ENCODE data around the gene CADM4. TPM values are rescaled to one million over a fixed set of nuclear protein-coding genes. Genes with fewer than 3 reads are reported as not detected.
"Not testable (repeated sequence)": the region's sequence is repeated elsewhere in the genome, so short reads cannot be mapped to it uniquely, and the experiment has no call there.

CADM4 gene
- polyA plus RNA-seq, 4 donors = 1.1 to 6.8 (median 4.9) TPM; not detected in 1

DNA sequence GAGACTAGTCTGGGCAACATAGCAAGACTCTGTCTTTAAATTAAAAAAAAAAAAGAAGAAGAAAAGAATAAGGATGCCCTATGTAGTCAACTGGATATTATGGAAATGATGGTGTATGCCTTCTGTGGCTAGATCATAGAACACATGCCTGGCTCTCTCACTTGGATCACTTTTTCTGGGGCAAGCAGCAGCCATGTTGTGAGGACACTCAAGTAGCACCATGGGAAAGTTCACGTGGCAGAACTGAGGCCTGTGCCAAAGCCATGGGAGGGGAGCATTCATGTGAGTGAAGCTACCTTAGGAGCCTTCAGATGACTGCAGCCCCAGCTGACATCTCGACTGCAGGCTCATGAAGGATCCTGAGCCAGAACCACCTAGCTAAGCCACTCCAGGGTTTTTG lies 18.4 kb upstream of the CADM4 start:
- H3K36me3 ChIP-seq (ENCODE audit: control insufficient read depth in 3 of 3, insufficient read depth in 2 of 3, low read depth in 1 of 3, low read length in 3 of 3) = peaks cover 0 to 5% (median 4%) of the 10 kb centered on the region in 3 donors
- H3K27ac ChIP-seq (ENCODE audit: low read depth in 1 of 3, low read length in 2 of 3) = no peak overlapping the region
- 81 to 86% (median 83%) methylated on average over 2 of the region's 2 CpGs for WGBS, 3 donors
- no peak overlapping the region for H3K4me3 ChIP-seq (ENCODE audit: low read depth in 1 of 3, low read length in 3 of 3)
- FAIRE-seq (no peak), DNase-seq (no peak)
- H3K9me3 ChIP-seq (ENCODE audit: control insufficient read depth in 2 of 2, insufficient read depth in 1 of 2, low read depth in 1 of 2, low read length in 1 of 2) = peaks cover 0 to 9% of the 10 kb centered on the region in 2 donors
- H3K27me3 ChIP-seq (ENCODE audit: control insufficient read depth in 3 of 3, insufficient read depth in 3 of 3, low read length in 3 of 3) = no peaks in the 10 kb centered on the region
- no peaks in the 10 kb centered on the region for H3K4me1 ChIP-seq (ENCODE audit: control insufficient read depth in 3 of 3, insufficient read depth in 2 of 3, low read depth in 1 of 3, low read length in 2 of 3)

GRCh38 chr19:43656436-43656835 lies 16.8 kb upstream of the CADM4 start:
- Histone ChIP-seq H3K36me3 (ENCODE audit: control insufficient read depth in 3 of 3, insufficient read depth in 2 of 3, low read depth in 1 of 3, low read length in 3 of 3) (peaks cover 0 to 5% (median 4%) of the 10 kb centered on the region in 3 donors), H3K27me3 (ENCODE audit: control insufficient read depth in 3 of 3, insufficient read depth in 3 of 3, low read length in 3 of 3) (no peaks in the 10 kb centered on the region), H3K27ac (ENCODE audit: low read depth in 1 of 3, low read length in 2 of 3) (no peak overlapping the region), H3K4me3 (ENCODE audit: low read depth in 1 of 3, low read length in 3 of 3) (no peak overlapping the region), H3K9me3 (ENCODE audit: control insufficient read depth in 2 of 2, insufficient read depth in 1 of 2, low read depth in 1 of 2, low read length in 1 of 2) (peaks cover 0 to 9% of the 10 kb centered on the region in 2 donors), H3K4me1 (ENCODE audit: control insufficient read depth in 3 of 3, insufficient read depth in 2 of 3, low read depth in 1 of 3, low read length in 2 of 3) (no peaks in the 10 kb centered on the region)
- DNase-seq = no peak
- WGBS, 3 donors = 87 to 95% (median 93%) methylated on average over 6 of the region's 6 CpGs
- no peak for FAIRE-seq

DNA sequence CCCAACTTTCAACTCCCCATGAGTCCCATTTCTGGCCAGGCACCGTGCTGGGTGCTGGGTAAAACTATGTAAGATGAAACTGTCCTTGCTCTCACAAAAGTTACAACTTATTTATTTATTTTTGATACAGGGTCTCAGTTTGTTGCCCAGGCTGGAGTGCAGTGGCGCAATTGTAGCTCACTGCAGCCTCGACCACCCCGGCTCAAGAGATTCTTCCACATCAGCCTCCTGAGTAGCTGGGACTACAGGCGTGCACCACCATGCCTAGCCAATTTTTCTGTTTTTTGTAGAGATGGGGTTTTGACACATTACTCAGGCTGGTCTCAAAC lies 12.9 kb upstream of the CADM4 start:
- H3K4me3 ChIP-seq (ENCODE audit: low read depth in 1 of 3, low read length in 3 of 3) = no peak overlapping the region
- FAIRE-seq (no peak), DNase-seq (no peak)
- WGBS, 3 donors = 64 to 74% (median 74%) methylated on average over 5 of the region's 5 CpGs
- H3K27ac ChIP-seq (ENCODE audit: low read depth in 1 of 3, low read length in 2 of 3) = no peak overlapping the region
- H3K9me3 ChIP-seq (ENCODE audit: control insufficient read depth in 2 of 2, insufficient read depth in 1 of 2, low read depth in 1 of 2, low read length in 1 of 2) = no peaks in the 10 kb centered on the region
- H3K27me3 ChIP-seq (ENCODE audit: control insufficient read depth in 3 of 3, insufficient read depth in 3 of 3, low read length in 3 of 3) = no peaks in the 10 kb centered on the region
- H3K36me3 ChIP-seq (ENCODE audit: control insufficient read depth in 3 of 3, insufficient read depth in 2 of 3, low read depth in 1 of 3, low read length in 3 of 3) = peaks cover 0 to 9% (median 7%) of the 10 kb centered on the region in 3 donors
- no peaks in the 10 kb centered on the region for H3K4me1 ChIP-seq (ENCODE audit: control insufficient read depth in 3 of 3, insufficient read depth in 2 of 3, low read depth in 1 of 3, low read length in 2 of 3)

- H3K36me3 ChIP-seq (ENCODE audit: control insufficient read depth in 3 of 3, insufficient read depth in 2 of 3, low read depth in 1 of 3, low read length in 3 of 3) = peaks cover 0 to 9% (median 7%) of the 10 kb centered on the region in 3 donors
- no peak overlapping the region for H3K27ac ChIP-seq (ENCODE audit: low read depth in 1 of 3, low read length in 2 of 3)
- WGBS, 3 donors = 58 to 66% (median 60%) methylated on average over 14 of the region's 14 CpGs
- DNase-seq (peak; percentile 82 to 85), FAIRE-seq (no peak)
- no peaks in the 10 kb centered on the region for H3K9me3 ChIP-seq (ENCODE audit: control insufficient read depth in 2 of 2, insufficient read depth in 1 of 2, low read depth in 1 of 2, low read length in 1 of 2)
- H3K4me3 ChIP-seq (ENCODE audit: low read depth in 1 of 3, low read length in 3 of 3) = no peak overlapping the region
- H3K4me1 ChIP-seq (ENCODE audit: control insufficient read depth in 3 of 3, insufficient read depth in 2 of 3, low read depth in 1 of 3, low read length in 2 of 3) = no peaks in the 10 kb centered on the region
- H3K27me3 ChIP-seq (ENCODE audit: control insufficient read depth in 3 of 3, insufficient read depth in 3 of 3, low read length in 3 of 3) = no peaks in the 10 kb centered on the region
Measured at GRCh38 chr19:43651758-43652545, 12.3 kb upstream of the CADM4 start.

DNA sequence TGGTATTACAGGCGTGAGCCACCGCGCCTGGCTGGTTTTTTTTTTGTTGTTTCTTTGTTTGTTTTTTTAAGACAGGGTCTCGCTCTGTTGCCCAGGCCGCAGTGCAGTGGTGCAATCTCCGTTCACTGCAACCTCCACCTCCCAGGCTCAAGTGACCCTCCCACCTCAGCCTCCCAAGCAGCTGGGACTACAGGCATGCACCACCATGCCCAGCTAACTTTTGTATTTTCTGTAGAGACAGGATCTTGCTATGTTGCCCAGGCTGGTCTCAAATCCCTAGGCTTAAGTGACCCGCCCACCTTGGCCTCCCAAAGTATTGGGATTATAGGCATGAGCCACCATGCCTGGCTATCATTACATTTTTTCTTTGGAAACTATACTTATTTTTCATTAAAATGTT lies 10.6 kb upstream of the CADM4 start:
- not testable (repeated sequence) for DNase-seq; H3K9me3 ChIP-seq (ENCODE audit: control insufficient read depth in 2 of 2, insufficient read depth in 1 of 2, low read depth in 1 of 2, low read length in 1 of 2); H3K27ac ChIP-seq (ENCODE audit: low read depth in 1 of 3, low read length in 2 of 3); H3K4me1 ChIP-seq (ENCODE audit: control insufficient read depth in 3 of 3, insufficient read depth in 2 of 3, low read depth in 1 of 3, low read length in 2 of 3); H3K27me3 ChIP-seq (ENCODE audit: control insufficient read depth in 3 of 3, insufficient read depth in 3 of 3, low read length in 3 of 3); FAIRE-seq; H3K36me3 ChIP-seq (ENCODE audit: control insufficient read depth in 3 of 3, insufficient read depth in 2 of 3, low read depth in 1 of 3, low read length in 3 of 3); H3K4me3 ChIP-seq (ENCODE audit: low read depth in 1 of 3, low read length in 3 of 3)
- WGBS, 3 donors = 93 to 99% (median 95%) methylated on average over 7 of the region's 7 CpGs

DNA sequence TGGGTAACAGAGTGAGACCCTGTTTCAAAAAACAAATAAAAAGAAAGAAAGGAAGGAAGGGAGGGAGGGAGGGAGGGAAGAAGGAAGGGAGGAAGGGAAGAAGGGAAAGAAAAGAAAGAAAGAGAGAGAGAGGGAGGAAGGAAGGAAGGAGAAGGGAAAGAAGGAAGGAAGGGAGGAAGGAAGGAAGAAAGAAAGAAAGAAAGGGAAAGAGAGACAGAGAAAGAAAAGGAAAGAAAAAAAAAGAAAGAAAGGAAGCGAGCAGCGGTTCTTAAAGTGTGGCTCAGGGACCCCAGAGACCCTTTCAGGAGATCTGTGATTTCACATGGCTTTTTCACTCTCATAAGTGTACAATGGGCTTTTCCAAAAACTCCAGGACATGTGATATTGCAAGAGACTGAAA lies 9.9 kb upstream of the CADM4 start:
- no peak overlapping the region for H3K4me3 ChIP-seq (ENCODE audit: low read depth in 1 of 3, low read length in 3 of 3)
- 74 to 86% (median 82%) methylated on average over 2 of the region's 2 CpGs for WGBS, 3 donors
- H3K36me3 ChIP-seq (ENCODE audit: control insufficient read depth in 3 of 3, insufficient read depth in 2 of 3, low read depth in 1 of 3, low read length in 3 of 3) = peaks cover 0 to 4% (median 3%) of the 10 kb centered on the region in 3 donors
- no peak overlapping the region for H3K27ac ChIP-seq (ENCODE audit: low read depth in 1 of 3, low read length in 2 of 3)
- FAIRE-seq (no peak), DNase-seq (no peak)
- peaks cover 0 to 5% of the 10 kb centered on the region in 2 donors for H3K9me3 ChIP-seq (ENCODE audit: control insufficient read depth in 2 of 2, insufficient read depth in 1 of 2, low read depth in 1 of 2, low read length in 1 of 2)
- no peaks in the 10 kb centered on the region for H3K4me1 ChIP-seq (ENCODE audit: control insufficient read depth in 3 of 3, insufficient read depth in 2 of 3, low read depth in 1 of 3, low read length in 2 of 3)
- no peaks in the 10 kb centered on the region for H3K27me3 ChIP-seq (ENCODE audit: control insufficient read depth in 3 of 3, insufficient read depth in 3 of 3, low read length in 3 of 3)

- WGBS, 3 donors = 95 to 96% (median 95%) methylated on average over 6 of the region's 6 CpGs
- Histone ChIP-seq H3K4me3 (ENCODE audit: low read depth in 1 of 3, low read length in 3 of 3) (no peak overlapping the region), H3K9me3 (ENCODE audit: control insufficient read depth in 2 of 2, insufficient read depth in 1 of 2, low read depth in 1 of 2, low read length in 1 of 2) (peaks cover 0 to 5% of the 10 kb centered on the region in 2 donors), H3K27ac (ENCODE audit: low read depth in 1 of 3, low read length in 2 of 3) (no peak overlapping the region), H3K36me3 (ENCODE audit: control insufficient read depth in 3 of 3, insufficient read depth in 2 of 3, low read depth in 1 of 3, low read length in 3 of 3) (peaks cover 0 to 4% (median 3%) of the 10 kb centered on the region in 3 donors), H3K4me1 (ENCODE audit: control insufficient read depth in 3 of 3, insufficient read depth in 2 of 3, low read depth in 1 of 3, low read length in 2 of 3) (no peaks in the 10 kb centered on the region), H3K27me3 (ENCODE audit: control insufficient read depth in 3 of 3, insufficient read depth in 3 of 3, low read length in 3 of 3) (no peaks in the 10 kb centered on the region)
- DNase-seq (no peak), FAIRE-seq (no peak)
Measured at GRCh38 chr19:43648633-43649032, 9.0 kb upstream of the CADM4 start.

- no peak for FAIRE-seq
Measured at GRCh38 chr19:43644181-43644580, 4.5 kb upstream of the CADM4 start.

More at GRCh38 chr19:43644181-43644580, 4.5 kb upstream of the CADM4 start:
- H3K4me3 ChIP-seq (ENCODE audit: low read depth in 1 of 3, low read length in 3 of 3) = no peak overlapping the region
- DNase-seq = no peak
- no peak overlapping the region for H3K27ac ChIP-seq (ENCODE audit: low read depth in 1 of 3, low read length in 2 of 3)
- peaks cover 0 to 16% (median 0%) of the 10 kb centered on the region in 3 donors for H3K27me3 ChIP-seq (ENCODE audit: control insufficient read depth in 3 of 3, insufficient read depth in 3 of 3, low read length in 3 of 3)
- peaks cover 0 to 4% (median 3%) of the 10 kb centered on the region in 3 donors for H3K36me3 ChIP-seq (ENCODE audit: control insufficient read depth in 3 of 3, insufficient read depth in 2 of 3, low read depth in 1 of 3, low read length in 3 of 3)
- WGBS, 3 donors = 76 to 88% (median 79%) methylated on average over 13 of the region's 13 CpGs
- peaks cover 0 to 5% (median 0%) of the 10 kb centered on the region in 3 donors for H3K4me1 ChIP-seq (ENCODE audit: control insufficient read depth in 3 of 3, insufficient read depth in 2 of 3, low read depth in 1 of 3, low read length in 2 of 3)
- peaks cover 0 to 5% of the 10 kb centered on the region in 2 donors for H3K9me3 ChIP-seq (ENCODE audit: control insufficient read depth in 2 of 2, insufficient read depth in 1 of 2, low read depth in 1 of 2, low read length in 1 of 2)

Data from small intestine (tissue), 7 donors.